Astrocyte (in vitro differentiated cells and primary cell): ENCODE measurements around the gene ACSL1.

Source experiments
- EZH2 ChIP-seq: IDR thresholded peaks from 2 replicates; pipeline ENCODE4 v1.6.1; 2012; ENCODE audit warnings: mild to moderate bottlenecking, low read length, inconsistent platforms; ENCODE audit not compliant: insufficient read depth
- TF ChIP-seq, protein P1 (sequence below): IDR thresholded peaks from 2 replicates; pipeline ENCODE4 v1.5.1; 2011; ENCODE audit warnings: low read depth, mild to moderate bottlenecking, inconsistent platforms, low read length, moderate library complexity; ENCODE audit not compliant: insufficient read depth

DNA sequence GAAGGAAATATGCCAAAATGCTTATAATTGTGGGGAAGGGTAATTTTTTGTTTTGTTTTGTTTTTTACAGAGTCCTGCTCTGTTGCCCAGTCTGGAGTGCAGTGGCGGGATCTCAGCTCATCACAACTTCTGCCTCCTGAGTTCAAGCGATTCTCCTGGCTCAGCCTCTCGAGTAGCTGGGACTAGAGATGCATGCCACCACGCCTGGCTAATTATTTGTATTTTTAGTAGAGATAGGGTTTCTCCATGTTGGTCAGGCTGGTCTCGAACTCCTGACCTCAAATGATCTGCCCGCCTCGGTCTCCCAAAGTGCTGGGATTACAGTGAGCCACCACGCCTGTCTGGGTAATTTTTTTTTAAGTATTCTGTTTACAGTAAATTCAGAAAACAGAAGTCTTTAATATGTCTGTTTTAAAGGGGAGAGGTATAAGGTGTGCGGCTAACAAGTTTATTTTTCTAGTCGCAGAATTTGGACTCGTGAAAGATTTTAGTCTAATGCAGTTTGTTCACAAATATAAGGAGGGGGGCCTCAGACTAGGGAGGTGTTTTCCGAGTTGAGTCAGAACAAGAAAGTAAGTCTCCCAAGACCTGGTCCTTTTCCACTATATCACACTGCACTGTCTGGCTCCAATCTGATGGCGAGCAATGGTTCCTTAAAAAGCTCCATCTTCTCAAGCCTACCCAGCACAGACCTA lies 1.5 kb downstream of the ACSL1 start:
- TF ChIP-seq, protein P1, sequence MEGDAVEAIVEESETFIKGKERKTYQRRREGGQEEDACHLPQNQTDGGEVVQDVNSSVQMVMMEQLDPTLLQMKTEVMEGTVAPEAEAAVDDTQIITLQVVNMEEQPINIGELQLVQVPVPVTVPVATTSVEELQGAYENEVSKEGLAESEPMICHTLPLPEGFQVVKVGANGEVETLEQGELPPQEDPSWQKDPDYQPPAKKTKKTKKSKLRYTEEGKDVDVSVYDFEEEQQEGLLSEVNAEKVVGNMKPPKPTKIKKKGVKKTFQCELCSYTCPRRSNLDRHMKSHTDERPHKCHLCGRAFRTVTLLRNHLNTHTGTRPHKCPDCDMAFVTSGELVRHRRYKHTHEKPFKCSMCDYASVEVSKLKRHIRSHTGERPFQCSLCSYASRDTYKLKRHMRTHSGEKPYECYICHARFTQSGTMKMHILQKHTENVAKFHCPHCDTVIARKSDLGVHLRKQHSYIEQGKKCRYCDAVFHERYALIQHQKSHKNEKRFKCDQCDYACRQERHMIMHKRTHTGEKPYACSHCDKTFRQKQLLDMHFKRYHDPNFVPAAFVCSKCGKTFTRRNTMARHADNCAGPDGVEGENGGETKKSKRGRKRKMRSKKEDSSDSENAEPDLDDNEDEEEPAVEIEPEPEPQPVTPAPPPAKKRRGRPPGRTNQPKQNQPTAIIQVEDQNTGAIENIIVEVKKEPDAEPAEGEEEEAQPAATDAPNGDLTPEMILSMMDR: no peak
- no peak for TF ChIP-seq EZH2
